GM18951 (cell line): ENCODE measurements around the gene SH3D21.
A peak's percentile ranks its signal among the peaks of the same experiment; 100 is the strongest.

Experiments used
- POLR2A ChIP-seq: IDR thresholded peaks from 4 replicates; pipeline ENCODE4 v1.6.1; 2011; ENCODE audit warnings: mild to moderate bottlenecking; ENCODE audit not compliant: insufficient read length, insufficient read depth; ENCODE audit errors: extremely low read depth
- in situ Hi-C: fragments of 300-500 bp; cut with MboI; formaldehyde crosslinking; loops from one replicate; pipeline ENCODE4 v1.12.0; 2022; ENCODE audit warnings: low sequenced_read_pairs, mixed read lengths, inconsistent platforms; ENCODE audit not compliant: unreplicated experiment

Gene SH3D21

DNA sequence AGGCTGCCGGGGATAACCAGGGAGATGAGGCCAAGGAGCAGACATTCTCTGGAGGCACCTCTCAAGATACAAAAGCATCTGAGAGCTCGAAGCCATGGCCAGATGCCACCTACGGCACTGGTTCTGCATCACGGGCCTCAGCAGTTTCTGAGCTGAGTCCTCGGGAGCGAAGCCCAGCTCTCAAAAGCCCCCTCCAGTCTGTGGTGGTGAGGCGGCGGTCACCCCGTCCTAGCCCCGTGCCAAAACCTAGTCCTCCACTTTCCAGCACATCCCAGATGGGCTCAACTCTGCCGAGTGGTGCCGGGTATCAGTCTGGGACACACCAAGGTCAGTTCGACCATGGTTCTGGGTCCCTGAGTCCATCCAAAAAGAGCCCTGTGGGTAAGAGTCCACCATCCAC, 19.4 kb upstream of the SH3D21 start:
- in situ Hi-C loops, result loop anchor here (10.0 kb wide), 1 partner anchor 182 kb away; no protein-coding TSS in a partner anchor
- TF ChIP-seq POLR2A, result no peak

DNA sequence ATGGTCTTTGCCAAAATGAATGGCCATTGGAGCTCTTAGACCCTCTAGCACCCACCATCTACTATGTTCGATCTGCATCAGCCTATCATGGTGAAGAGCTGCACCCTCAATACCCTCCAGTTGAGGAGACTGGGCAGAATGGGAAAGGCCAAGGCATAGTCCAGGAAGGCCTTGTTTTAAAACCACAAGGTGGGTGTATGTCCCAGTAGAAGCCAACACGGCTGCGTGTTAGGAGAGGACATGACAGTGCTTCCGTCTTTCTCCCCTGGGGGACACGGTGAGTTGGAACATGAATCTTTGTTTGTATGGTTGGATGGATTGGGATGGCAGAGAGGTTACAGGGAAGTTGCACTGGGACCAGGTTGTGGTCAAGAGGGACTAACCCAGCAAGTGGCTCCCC, 18.6 kb upstream of the SH3D21 start:
- no peak for TF ChIP-seq POLR2A
- in situ Hi-C loops, result loop anchor here (10.0 kb wide), 1 partner anchor 183 kb away; no protein-coding TSS in a partner anchor

DNA sequence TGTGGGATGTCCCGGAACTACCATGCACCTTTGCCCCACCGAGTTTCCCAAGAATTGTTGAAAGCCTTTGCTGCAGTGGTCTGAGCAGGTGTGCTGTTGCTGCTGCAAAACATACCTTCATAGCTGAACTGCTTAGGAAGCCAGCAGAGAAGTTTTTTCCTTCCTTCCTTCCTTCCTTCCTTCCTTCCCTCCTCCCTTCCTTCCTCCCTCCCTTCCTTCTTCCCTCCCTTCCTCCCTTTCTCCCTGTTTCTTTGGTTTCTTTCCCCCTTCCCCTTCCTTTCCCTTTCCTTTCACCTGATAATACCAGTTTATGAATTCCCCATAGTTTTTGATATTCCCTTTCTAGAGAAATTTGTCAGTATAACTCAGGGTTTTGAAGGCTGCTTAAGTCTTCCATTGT, 10.8 kb upstream of the SH3D21 start:
- in situ Hi-C loops, result no loop called here

DNA sequence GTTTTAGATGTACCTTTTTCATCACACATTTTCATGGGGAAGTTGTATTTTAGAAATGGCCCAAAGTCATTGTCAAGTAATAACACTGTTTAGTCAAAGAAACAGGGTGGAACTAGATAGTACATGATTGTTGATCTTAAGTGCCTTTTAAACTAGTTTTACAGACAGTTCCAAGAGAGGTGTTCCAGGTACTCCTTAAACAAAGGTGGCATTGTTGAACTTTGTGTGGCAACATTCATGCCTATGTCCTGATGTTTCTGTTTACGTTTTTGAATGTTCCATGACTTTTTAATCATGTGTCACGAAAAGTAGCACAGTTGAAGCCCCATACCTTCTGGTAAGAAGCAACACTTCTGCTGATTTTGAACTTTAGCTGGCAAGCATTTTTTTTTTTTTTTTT, 9.1 kb upstream of the SH3D21 start:
- in situ Hi-C loops, result no loop called here
- TF ChIP-seq POLR2A, result no peak

More for the DNA sequence above, 10.8 kb upstream of the SH3D21 start:
- TF ChIP-seq POLR2A, result no peak

DNA sequence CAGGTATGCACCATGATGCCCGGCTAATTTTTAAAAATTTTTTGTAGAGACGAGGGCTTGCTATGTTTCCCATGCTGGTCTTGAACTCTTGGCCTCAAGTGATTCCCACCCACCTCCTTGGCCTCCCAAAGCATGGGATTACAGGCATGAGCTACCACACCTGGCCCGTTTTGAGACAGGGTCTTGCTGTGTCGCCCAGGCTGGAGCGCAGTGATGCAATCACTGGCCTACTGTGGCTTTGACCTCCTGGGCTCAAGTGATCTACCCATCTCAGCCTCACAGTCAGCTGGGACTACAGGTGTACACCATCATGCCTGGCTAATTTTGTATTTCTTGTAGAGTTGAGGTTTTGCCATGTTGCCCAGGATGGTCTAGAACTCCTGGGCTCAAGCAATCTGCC, 7.5 kb upstream of the SH3D21 start:
- no peak for TF ChIP-seq POLR2A
- in situ Hi-C loops, result no loop called here

DNA sequence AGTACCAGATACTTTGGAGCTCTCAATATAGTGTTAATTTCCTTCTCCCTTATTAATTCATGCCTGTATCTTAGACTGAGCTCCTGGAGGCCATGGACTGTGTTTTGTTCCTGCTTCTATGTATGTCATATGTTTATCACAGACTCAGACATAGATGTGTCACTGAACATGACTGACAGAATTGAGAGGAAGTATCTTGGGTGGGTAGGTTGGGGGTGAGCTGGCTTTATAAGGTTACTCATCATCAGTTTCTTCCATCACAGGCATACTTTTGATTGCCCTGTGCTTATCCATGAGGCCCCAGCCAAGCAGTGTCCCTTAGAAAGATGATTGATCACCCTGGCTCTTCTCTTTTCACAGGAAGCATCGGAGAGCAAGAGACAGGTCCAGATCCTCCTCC, 5.6 kb upstream of the SH3D21 start:
- no peak for TF ChIP-seq POLR2A
- in situ Hi-C loops, result no loop called here

DNA sequence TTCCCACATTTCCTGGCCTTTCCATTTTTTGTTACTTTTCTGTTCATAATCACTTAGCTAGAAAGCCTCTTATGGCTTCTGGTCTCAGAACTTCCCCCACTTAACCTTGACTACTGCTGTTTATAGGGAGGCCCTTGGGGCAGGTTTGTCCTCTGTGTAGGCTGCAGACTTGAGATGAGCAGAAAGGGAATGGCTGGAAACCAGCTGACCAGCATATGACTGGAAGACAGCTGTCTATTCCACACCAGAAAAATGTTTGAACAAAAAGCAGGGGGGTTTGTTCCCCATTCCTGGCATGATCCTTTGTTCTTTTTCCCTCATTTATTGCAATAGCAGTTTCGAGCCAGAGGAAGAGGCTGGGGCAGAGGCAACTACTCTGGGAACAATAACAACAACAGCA, 4.9 kb upstream of the SH3D21 start:
- in situ Hi-C loops, result no loop called here
- no peak for TF ChIP-seq POLR2A

DNA sequence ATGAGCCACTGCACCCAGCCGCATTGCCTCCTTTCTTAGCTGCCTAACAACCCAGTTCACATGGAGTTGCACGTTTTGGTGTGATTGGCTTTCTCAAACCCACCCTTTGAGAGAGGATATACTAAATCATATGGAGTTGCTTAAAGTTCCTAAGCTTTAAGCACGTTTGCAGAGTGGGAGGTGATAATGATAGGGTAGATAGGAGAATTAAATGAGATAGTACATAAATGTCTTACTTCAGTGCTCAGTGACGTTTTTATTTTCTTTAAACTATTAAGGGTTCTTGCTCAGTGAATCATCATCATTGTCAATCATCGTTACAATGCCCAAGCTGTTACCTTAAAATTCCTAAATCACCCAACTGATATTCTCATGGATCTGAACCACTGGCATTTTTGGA, 2.9 kb upstream of the SH3D21 start:
- in situ Hi-C loops, result no loop called here
- TF ChIP-seq POLR2A, result no peak

DNA sequence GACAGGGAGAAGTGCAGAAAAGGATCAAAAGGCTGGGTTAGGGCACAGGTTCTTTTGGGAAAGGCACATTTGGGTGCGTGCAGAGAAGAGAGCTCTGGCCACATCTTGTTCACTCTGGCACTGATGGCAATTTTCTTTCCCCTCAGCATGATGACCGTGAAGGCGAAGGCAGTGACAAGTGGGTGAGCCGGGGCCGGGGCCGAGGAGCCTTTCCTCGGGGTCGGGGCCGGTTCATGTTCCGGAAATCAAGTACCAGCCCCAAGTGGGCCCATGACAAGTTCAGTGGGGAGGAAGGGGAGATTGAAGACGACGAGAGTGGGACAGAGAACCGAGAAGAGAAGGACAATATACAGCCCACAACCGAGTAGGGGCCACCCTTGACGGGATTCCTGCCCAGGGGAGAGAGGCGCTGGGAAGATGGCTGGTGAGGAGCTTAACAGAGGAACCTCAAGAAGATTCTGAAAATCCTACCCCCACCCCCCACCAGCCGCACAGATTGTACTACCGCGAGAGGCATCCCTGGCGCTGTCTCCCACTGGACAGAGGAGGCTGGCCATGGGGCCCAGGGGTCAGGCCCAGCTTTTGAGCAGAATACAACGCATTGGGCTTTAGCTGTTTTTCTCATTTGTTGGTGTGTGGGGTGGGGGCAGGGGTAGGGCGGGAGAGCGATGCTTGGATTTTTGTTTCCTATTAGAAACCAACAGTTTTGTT, 2.4 kb upstream of the SH3D21 start:
- no peak for TF ChIP-seq POLR2A
- in situ Hi-C loops, result no loop called here

DNA sequence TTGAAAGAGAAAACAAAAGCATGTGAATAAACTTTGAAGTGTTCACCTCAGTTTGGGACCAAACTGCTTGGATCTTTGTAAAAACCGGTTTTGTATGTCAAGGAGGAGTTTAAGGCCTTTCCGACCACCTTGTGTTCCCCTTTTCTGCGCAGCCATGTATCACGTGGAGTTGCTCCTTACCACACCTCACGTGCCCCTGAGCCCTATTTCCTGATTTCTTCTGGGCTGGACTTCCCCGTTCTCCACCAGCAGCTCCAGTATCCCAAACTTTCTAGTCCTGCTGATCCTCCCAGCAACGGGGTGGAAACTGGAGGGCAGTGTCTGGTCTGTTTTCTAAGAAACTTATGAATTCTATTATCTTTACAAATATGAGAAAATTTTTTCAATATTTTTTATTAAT, 1.6 kb upstream of the SH3D21 start:
- in situ Hi-C loops, result no loop called here
- TF ChIP-seq POLR2A, result no peak

DNA sequence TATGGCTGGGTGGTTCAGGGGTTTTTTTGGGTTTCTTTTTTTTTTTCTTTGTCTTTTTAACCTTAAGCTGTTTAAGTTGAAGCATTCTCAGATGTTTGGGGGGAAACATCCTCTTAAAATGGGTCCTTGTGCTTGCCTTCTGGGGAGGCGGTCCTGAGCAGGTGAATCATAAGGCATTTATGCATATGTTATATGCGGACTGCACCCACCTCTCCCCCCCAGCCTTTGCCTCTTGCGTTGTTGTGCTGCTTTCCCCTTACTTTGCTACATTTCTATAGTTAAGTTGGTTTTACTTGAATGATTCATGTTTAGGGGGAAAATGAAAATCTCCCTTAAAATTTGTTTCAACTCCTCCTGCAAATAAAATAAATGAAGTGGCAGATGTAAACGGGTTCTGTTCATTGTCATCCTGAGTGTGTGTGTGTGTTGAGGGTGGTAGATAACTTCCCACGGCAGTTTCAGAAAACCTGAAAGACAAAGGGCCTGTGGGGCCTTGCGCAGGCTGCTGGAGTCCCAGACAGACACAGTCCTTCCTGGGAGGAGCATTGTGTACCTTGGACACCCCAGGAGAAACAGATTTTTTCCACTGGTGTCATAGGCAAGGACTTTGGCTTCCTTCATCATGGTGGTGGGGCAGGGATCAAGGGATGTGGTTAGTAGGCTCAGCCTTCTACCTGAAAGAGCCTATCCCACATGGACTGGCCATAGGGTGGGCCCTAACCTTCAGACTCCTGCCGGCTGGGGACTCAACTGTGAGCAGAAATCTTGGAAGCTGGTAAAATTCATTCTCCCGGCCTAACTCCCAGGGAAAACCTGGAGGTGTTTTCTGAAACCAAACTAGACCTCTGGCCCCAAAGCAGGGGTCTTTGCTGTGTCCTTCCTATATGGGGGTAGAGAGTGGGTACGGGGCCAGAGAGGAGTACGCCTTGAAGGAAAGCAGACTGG, 926 bp upstream of the SH3D21 start:
- in situ Hi-C loops, result no loop called here
- TF ChIP-seq POLR2A, result no peak

DNA sequence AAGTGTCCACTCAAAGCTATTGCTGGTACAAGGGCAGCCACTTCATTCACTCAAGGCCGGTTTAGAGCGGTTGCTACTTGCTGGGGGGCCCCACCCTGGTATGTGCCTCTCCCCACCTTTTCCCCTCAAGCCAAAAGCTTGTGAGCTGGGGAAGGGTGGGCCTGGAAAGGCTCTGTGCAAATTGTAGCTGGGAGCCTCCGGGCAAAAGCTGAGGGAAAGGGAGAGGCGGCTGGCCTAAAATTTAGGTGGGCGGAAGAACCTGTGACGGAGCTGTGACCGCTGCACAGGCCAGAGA, 306 bp upstream of the SH3D21 start:
- in situ Hi-C loops, result no loop called here
- no peak for TF ChIP-seq POLR2A

DNA sequence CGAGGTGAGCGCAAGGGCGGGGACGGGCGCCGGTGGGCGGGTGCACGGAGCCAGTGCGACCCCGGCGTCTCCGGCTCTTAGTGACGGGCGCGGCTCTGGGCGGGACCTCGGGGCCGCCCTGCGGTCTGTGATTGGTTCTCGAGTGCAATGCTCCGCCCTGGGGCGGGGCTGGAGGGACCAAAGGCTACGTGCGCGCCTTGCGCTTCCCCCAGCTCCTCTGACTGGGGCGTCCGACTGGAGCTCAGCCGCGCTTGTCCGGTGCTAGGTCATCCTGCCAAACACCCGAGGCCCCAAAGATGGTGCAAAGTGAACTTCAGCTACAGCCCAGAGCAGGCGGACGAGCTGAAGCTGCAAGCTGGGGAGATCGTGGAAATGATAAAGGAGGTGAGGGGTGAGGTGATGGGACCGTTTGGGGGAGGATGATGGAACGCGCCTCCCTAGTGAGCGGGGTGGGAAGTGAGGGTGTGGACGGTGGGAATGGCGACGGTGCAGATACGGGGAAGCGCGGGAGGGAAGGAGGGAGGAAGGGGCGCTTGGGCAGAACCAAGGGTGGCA, 811 bp downstream of the SH3D21 start:
- in situ Hi-C loops, result no loop called here

DNA sequence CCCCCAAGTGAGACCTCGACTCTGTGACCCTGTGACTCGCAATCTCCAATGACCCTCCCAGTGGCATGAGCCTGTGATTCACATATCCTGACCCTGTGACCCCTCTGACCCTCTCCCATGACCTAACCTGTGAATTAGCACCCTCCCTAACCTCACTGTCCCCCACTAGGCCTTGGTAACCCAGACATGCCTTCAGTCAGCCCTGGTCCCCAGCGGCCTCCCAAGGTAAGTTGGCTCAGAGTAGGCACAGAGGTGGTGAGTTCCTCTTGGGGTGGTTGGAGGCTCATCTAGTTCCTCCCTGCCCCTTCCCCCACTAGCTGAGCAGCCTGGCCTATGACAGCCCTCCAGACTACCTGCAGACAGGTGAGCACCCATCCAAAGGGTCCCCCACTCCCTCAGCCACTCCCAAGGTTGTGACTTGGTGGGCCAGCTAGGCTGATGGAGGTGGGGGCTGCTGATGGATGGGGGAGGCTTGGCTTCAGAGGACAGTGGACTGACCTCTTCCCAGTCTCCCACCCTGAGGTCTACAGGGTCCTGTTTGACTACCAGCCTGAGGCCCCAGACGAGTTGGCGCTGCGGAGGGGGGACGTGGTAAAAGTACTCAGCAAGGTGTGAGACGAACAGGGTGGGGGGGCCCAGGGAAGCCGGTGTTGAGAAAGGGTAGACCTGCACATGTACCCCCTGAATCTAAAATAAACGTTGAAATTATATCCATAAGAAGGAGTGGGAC, 1.6 kb downstream of the SH3D21 start:
- in situ Hi-C loops, result no loop called here
- no peak for TF ChIP-seq POLR2A

More for the DNA sequence above, 811 bp downstream of the SH3D21 start:
- TF ChIP-seq POLR2A, result peak; percentile 97

DNA sequence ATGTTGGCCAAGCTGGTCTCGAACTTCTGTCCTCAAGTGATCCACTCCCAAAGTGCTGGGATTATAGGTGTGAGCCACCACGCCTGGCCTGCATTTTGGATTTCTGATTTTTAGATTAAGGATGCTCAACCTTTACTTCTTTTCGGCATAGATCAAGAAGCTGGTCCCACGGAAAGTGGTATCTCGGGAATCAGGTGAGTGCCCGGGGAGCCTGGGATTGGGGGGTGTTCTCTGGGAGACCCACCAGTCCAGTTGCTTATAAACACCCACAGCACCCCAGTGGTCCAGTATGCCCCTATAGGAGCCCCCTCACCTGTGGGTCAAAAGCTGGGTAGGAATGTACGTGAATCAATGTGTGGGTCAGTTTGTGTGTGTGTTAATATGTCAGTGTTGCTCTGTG, 3.2 kb downstream of the SH3D21 start:
- in situ Hi-C loops, result no loop called here
- TF ChIP-seq POLR2A, result no peak
